Uterus (tissue), 4 donors: Measurements from ENCODE around the gene TMEM258. TPM values are rescaled to one million over a fixed set of nuclear protein-coding genes. Genes with fewer than 3 reads are reported as not detected.
A peak's percentile ranks its signal among the peaks of the same experiment; 100 is the strongest.

Experiments used
- DNase-seq, 2 donors: peaks; one replicate each; pipeline ENCODE4 v3.0.0-alpha.2; 2019 to 2020
- H3K27ac ChIP-seq, 2 donors: fragments of 200-600 bp; sonication (generic); 1 replicate in 1 of 2; 2 replicates in 1 of 2; pipeline ENCODE4 v1.5.1; 2016 to 2018
- H3K27me3 ChIP-seq, 2 donors: fragments of 200-600 bp; sonication (generic); one replicate each; pipeline ENCODE4 v1.5.1; 2018 to 2019; ENCODE audit warnings: control low read depth in 1 of 2
- H3K36me3 ChIP-seq, 2 donors: fragments of 200-600 bp; sonication (generic); one replicate each; pipeline ENCODE4 v1.5.1; 2019; ENCODE audit warnings: control low read depth in 1 of 2
- H3K4me1 ChIP-seq, 2 donors: fragments of 200-600 bp; sonication (generic); one replicate each; pipeline ENCODE4 v1.5.1; 2018 to 2019; ENCODE audit warnings: control low read depth in 1 of 2
- H3K4me3 ChIP-seq, 2 donors: fragments of 200-600 bp; sonication (generic); 1 replicate in 1 of 2; 2 replicates in 1 of 2; pipeline ENCODE4 v1.5.1; 2018 to 2019; ENCODE audit warnings: mild to moderate bottlenecking in 1 of 2
- H3K9me3 ChIP-seq, 2 donors: fragments of 200-600 bp; sonication (generic); one replicate each; pipeline ENCODE4 v1.5.1; 2019; ENCODE audit warnings: control low read depth in 1 of 2
- CTCF ChIP-seq, 4 experiments: fragments of 200-600 bp in 2 of 4; fragments of 450-650 bp in 2 of 4; sonication (generic) in 2 of 4; IDR thresholded peaks; one replicate each; pipeline ENCODE4 v1.5.1; 2016 to 2019; ENCODE audit warnings: antibody characterized with exemption in 4 of 4, mild to moderate bottlenecking in 2 of 4, moderate library complexity in 1 of 4
- POLR2A ChIP-seq, 2 donors: fragments of 450-650 bp; IDR thresholded peaks; one replicate each; pipeline ENCODE4 v1.6.1; 2016; ENCODE audit warnings: antibody characterized with exemption in 2 of 2, mild to moderate bottlenecking in 1 of 2, moderate library complexity in 1 of 2
- intact Hi-C: fragments of 100-400 bp; cut with DNase I; formaldehyde crosslinking; loops from one replicate; pipeline ENCODE4 v1.15.1; 2023; ENCODE audit warnings: low total_unique reads
- total RNA-seq, 4 donors: library from RNA; depleted of rRNA in 3 of 4; stranded (reverse); fragments of >200 nt in 3 of 4; gene quantifications; one replicate each; pipeline versions ENCODE4 v1.1.0 to v1.2.4, GENCODE V29; 2014 to 2023
- donor health status: DM: yes; HTN: yes; CAD: no.

TMEM258 gene
- total RNA-seq, 4 donors from 2014 or later = 14.6 to 96.9 (median 38.7) TPM

GRCh38 chr11:61779666-61780525 is 12.5 kb downstream of the TMEM258 start:
- H3K4me1 ChIP-seq = no peaks in the 10 kb centered on the region
- H3K27me3 ChIP-seq = no peaks in the 10 kb centered on the region
- no peak overlapping the region for H3K4me3 ChIP-seq
- intact Hi-C loops = no loop called here
- TF ChIP-seq CTCF (IDR thresholded peaks at IDR 0.05) (no peak), POLR2A (IDR thresholded peaks at IDR 0.05) (no peak)
- DNase-seq = no peak
- H3K36me3 ChIP-seq = no peaks in the 10 kb centered on the region
- no peaks in the 10 kb centered on the region for H3K9me3 ChIP-seq
- H3K27ac ChIP-seq = no peak overlapping the region

DNA sequence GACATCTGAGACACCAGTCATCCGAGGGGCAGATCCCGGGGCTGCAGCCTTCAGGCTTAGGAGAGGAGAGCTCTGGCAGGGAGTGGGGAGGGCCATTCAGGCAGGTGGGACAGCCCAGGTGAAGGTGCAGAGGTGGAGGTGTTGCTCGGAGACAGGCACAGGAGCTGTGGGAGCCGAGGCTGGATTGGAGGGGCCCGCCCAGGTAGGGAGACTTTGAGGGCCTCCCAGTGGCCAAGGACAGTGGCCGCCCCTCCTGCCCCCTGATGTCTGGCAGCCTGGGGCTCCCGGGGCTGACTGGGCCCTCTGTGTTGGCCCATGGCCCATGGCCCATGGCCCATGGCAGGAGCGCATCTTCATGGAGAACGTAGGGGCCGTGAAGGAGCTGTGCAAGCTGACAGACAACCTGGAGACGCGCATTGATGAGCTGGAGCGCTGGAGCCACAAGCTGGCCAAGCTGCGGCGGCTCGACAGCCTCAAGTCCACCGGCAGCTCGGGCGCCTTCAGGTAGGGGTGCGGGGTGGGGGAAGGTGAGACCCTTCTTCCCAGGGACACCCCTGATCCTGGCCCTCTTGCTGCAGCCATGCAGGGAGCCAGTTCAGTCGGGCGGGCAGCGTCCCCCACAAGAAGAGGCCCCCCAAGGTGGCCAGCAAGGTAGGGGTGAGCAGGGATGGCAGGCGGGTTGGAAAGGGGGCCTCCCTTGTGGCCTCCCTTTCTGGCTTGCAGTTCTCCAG is 13.3 kb downstream of the TMEM258 start:
- H3K27me3 ChIP-seq = no peaks in the 10 kb centered on the region
- H3K27ac ChIP-seq = no peak overlapping the region
- TF ChIP-seq CTCF (IDR thresholded peaks at IDR 0.05) (no peak), POLR2A (IDR thresholded peaks at IDR 0.05) (no peak)
- H3K4me1 ChIP-seq = no peaks in the 10 kb centered on the region
- intact Hi-C loops = no loop called here
- no peaks in the 10 kb centered on the region for H3K36me3 ChIP-seq
- DNase-seq = no peak
- no peak overlapping the region for H3K4me3 ChIP-seq
- H3K9me3 ChIP-seq = no peaks in the 10 kb centered on the region

GRCh38 chr11:61778357-61778886 is 14.0 kb downstream of the TMEM258 start:
- Histone ChIP-seq H3K36me3 (no peaks in the 10 kb centered on the region), H3K27ac (no peak overlapping the region), H3K9me3 (no peaks in the 10 kb centered on the region), H3K4me3 (no peak overlapping the region), H3K27me3 (no peaks in the 10 kb centered on the region), H3K4me1 (no peaks in the 10 kb centered on the region)
- DNase-seq = no peak
- TF ChIP-seq CTCF (IDR thresholded peaks at IDR 0.05) = no peak
- no peak for TF ChIP-seq POLR2A (IDR thresholded peaks at IDR 0.05)
- intact Hi-C loops = no loop called here

GRCh38 chr11:61777234-61778090 is 14.9 kb downstream of the TMEM258 start:
- Histone ChIP-seq H3K27ac (no peak overlapping the region), H3K9me3 (no peaks in the 10 kb centered on the region), H3K27me3 (no peaks in the 10 kb centered on the region), H3K4me1 (peaks cover 0 to 1% of the 10 kb centered on the region in 2 donors), H3K36me3 (no peaks in the 10 kb centered on the region), H3K4me3 (no peak overlapping the region)
- TF ChIP-seq POLR2A (IDR thresholded peaks at IDR 0.05) (no peak), CTCF (IDR thresholded peaks at IDR 0.05) (no peak)
- intact Hi-C loops = no loop called here
- DNase-seq = peak in 1 of 2 donors; percentile 49
